Renal pelvis (tissue), 3 donors: ENCODE results near the gene TTC13. TPM values are rescaled to one million over a fixed set of nuclear protein-coding genes. Genes with fewer than 3 reads are reported as not detected.

Source experiments
- polyA plus RNA-seq, 3 donors: library from polyadenylated mRNA; unstranded; fragments of 120-200 nt; gene quantifications; one replicate each; pipeline ENCODE4 v1.2.1, GENCODE V29; 2013; ENCODE audit not compliant: insufficient read length in 3 of 3

The TTC13 gene
- polyA plus RNA-seq, 3 donors, result 15.9 to 25.8 (median 21.0) TPM

Other genes starting within 250 kb of the TTC13 start
- gene CAPN9, start 231.5 kb downstream of the TTC13 start, polyA plus RNA-seq, result 1 to 10 TPM; 1.0 to 1.9 (median 1.1) TPM
- gene C1orf198, start 110.3 kb downstream of the TTC13 start, polyA plus RNA-seq, result 10 to 100 TPM; 72.6 to 91.2 (median 83.6) TPM
- gene ARV1, start 233 bp upstream of the TTC13 start, polyA plus RNA-seq, result 10 to 100 TPM; 24.6 to 28.2 (median 26.2) TPM
- 10 to 100 TPM; 13.3 to 16.8 (median 16.0) TPM for gene FAM89A, start 61.4 kb upstream of the TTC13 start, polyA plus RNA-seq
- gene TRIM67, start 183.2 kb upstream of the TTC13 start, polyA plus RNA-seq, result under 1 TPM; 0.08 to 0.11 (median 0.10) TPM